ENCODE results near the gene KDM5A.
"Not testable (repeated sequence)": the region's sequence is repeated elsewhere in the genome, so short reads cannot be mapped to it uniquely, and the experiment has no call there.

The KDM5A gene

GRCh38 chr12:389142-390096 is at the start of gene KDM5A:
KDM5A (minus strand) TSS chr12:389320; CDS start chr12:389091, 229 bp downstream.
- DNase-seq (ENCODE audit: low read depth in 3 of 3, low spot score in 1 of 3), result peak; percentile 71 to 79 (median 73)

DNA sequence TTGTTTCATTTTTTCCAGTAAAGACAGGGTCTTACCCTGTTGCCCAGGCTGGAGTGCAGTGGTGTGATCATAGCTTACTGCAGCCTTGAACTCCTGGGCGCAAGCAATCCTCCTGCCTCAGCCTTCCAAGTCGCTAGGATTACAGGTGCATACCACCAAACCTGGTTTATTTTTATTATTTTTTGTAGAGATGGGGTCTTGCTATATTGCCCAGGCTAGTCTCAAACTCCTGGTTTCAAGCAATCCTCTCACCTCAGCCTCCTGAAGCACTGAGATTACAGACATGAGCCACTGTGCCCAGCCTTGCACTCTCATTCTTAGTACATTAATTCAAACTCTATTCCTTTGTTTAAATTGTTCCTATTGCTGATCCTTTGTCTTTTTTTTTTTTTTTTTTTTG is 46.6 kb upstream of the KDM5A start:
- DNase-seq (ENCODE audit: low read depth in 3 of 3, low spot score in 1 of 3), result not testable (repeated sequence)

DNA sequence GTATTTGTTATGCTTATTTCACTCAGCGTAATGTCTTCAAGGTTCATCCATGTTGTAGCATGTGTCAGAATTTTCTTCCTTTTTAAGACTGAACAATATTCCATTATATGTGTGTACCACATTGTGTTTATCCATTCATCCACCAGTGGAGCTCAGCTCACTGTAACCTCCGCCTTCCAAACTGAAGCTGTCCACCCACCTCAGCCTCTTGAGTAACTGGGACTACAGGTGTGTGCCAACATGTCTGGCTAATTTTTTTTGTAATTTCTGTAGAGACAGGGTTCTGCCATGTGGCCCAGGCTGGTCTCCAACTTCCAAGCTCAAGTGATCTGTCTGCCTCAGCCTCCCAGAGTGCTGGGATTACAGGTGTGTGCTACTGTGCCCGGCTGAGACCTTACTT is 33.4 kb upstream of the KDM5A start:
- no peak for DNase-seq (ENCODE audit: low read depth in 3 of 3, low spot score in 1 of 3)

DNA sequence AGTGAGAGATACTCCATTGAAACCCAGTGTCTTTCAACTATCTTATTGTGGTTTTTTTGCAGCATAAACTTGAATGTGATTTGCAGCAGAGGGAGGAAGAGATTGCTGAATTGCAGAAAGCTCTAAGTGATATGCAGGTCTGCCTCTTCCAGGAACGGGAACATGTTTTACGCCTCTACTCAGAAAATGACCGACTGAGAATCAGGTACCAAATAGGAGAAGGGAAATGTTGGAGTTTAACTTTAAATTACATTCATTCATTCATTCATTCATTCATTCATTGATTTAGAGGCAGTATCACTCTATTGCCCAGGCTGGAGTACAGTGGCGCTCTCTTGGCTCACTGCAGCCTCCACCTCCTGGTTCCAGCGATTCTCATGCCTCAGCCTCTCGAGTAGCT is 29.3 kb upstream of the KDM5A start:
- no peak for DNase-seq (ENCODE audit: low read depth in 3 of 3, low spot score in 1 of 3)

- no peak for DNase-seq (ENCODE audit: low read depth in 3 of 3, low spot score in 1 of 3)
Measured at GRCh38 chr12:414859-415258, 25.7 kb upstream of the KDM5A start.

- DNase-seq (ENCODE audit: low read depth in 3 of 3, low spot score in 1 of 3), result no peak
Measured at GRCh38 chr12:402029-402389, 12.9 kb upstream of the KDM5A start.

DNA sequence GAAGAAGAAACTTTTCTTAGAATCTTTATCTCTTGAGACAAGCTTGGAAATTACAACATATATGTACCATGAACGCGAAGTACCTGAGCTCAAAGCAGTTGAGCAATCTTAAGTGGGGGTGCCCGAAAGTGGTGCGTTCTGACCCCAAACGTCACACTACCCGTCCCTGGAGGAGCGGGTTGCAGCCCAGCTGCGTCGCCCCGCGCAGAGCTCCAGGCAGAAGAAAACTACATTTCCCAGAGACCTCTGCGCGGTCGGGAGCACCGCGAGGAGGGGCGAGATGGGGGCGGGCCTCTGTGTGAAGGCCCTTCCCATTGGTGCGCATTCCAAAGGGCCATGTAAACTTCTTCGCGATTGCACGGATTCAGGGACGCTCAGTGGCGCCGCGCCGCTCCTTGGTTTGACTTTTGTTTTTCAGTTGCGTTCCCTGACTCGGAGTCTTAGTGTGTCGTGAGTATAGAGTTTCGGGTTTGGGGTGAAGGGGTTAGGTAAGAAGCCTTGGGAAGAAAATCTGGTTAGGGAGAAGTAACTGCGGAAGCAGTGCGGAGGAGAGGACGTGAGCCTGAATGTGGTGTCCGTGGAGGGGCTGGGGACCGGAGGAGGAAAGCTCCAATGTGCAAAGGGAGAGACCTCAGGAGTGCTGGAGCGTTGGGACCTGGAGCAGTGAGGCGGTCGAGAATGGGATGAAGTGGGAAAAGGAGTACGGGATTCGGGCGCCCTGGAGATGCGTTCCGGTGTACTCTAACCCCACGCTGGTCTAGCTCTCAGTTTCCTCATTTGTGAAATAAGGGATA is 12.3 kb upstream of the KDM5A start, which contains the start of gene CCDC77:
CCDC77 (plus strand) TSS at position 410 of the 794 bp plus-strand sequence. CDS start 7,740 bp downstream, outside the sequence.
- peak; percentile 77 to 91 (median 88) for DNase-seq (ENCODE audit: low read depth in 3 of 3, low spot score in 1 of 3)

GRCh38 chr12:400828-401227 is 11.7 kb upstream of the KDM5A start:
- DNase-seq (ENCODE audit: low read depth in 3 of 3, low spot score in 1 of 3), result no peak

- peak in 2 of 3 donors; percentile 3 to 8 for DNase-seq (ENCODE audit: low read depth in 3 of 3, low spot score in 1 of 3)
Measured at GRCh38 chr12:388541-389141, 479 bp downstream of the KDM5A start.

GRCh38 chr12:388012-388411 is 1.1 kb downstream of the KDM5A start:
- DNase-seq (ENCODE audit: low read depth in 3 of 3, low spot score in 1 of 3), result no peak

GRCh38 chr12:386651-387050 is 2.5 kb downstream of the KDM5A start:
- DNase-seq (ENCODE audit: low read depth in 3 of 3, low spot score in 1 of 3), result no peak

DNA sequence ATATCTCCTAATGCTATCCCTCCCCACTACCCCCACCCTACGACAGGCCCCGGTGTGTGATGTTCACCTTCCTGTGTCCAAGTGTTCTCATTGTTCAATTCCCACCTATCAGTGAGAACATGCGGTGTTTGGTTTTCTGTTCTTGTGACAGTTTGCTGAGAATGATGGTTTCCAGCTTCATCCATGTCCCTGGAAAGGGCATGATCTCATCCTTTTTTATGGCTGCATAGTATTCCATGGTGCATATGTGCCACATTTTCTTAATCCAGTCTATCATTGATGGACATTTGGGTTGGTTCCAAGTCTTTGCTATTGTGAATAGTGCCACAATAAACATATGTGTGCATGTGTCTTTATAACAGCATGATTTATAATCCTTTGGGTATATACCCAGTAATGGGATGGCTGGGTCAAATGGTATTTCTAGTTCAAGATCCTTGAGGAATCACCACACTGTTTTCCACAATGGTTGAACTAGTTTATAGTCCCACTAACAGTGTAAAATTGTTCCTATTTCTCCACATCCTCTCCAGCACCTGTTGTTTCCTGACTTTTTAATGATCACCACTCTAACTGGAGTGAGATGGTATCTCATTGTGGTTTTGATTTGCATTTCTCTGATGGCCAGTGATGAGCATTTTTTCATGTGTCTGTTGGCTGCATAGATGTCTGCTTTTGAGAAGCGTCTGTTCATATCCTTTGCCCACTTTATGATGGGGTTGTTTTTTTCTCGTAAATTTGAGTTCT is 18.2 kb downstream of the KDM5A start:
- DNase-seq (ENCODE audit: low read depth in 3 of 3, low spot score in 1 of 3), result not testable (repeated sequence)

- DNase-seq (ENCODE audit: low read depth in 3 of 3, low spot score in 1 of 3), result no peak
Measured at GRCh38 chr12:367972-368371, 21.1 kb downstream of the KDM5A start.

GRCh38 chr12:366820-367219 is 22.3 kb downstream of the KDM5A start:
- no peak for DNase-seq (ENCODE audit: low read depth in 3 of 3, low spot score in 1 of 3)

DNA sequence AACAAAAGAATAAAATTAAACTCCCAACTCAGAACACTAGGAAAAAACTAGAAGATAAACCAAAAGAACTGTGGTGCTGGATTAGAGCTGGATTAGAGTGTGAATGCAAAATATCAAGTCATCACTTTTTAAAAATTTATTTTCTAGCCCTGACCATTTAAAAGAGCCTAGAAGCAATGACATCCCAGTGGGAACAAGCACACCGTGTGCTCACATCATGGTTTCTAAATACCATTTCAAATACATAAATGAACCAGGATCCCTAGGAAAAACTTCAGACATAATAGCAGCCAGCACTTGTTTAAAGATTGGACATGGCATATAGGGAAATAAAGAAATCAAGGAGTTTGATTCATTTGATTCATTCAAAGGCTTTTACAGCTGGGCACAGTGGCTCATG is 30.0 kb downstream of the KDM5A start:
- no peak for DNase-seq (ENCODE audit: low read depth in 3 of 3, low spot score in 1 of 3)

DNA sequence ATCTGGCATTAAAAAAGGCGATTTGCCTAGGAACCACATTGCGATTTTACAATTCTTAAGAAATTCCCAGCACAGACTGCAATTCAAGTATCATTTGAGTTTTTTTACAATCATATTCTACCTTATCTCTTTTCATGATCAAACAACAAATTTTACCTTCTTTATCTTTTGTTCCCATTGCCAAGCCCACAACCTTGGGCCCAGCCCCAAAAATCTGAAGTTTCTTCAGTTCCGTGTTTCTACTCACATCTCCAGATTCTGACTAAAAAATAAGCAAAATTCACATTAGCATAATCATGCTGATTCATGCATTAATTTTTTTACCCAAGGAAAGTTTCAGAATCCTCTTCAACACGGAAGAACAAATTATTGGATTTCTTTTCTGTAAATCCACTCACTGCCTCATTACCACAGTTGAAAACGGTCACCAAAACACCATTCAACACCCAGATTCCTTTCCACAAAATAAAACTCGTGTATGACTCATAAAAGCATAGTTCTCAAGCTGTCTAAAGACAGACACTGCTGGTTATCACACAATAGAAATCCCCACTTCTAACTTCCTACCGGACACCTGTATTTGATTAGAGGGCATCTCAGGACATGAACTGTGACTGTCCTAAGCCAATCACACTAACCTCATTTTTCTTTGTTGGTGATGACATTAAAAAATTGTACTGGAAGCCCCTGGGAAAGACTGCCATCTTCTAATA is 32.7 kb downstream of the KDM5A start:
- DNase-seq (ENCODE audit: low read depth in 3 of 3, low spot score in 1 of 3), result no peak

DNA sequence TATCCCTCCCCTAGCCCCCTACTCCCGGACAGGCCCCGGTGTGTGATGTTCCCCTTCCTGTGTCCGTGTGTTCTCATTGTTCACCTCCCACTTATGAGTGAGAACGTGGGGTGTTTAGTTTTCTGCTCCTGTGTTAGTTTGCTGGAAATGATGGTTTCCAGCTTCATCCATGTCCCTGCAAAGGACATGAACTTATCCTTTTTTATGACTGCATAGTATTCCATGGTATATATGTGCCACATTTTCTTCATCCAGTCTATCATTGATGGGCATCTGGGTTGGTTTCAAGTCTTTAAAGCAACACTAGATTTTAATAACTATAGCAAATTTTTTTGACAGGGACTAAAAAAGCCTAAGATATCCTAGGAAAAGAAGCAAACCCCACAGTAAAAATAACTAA is 37.9 kb downstream of the KDM5A start:
- DNase-seq (ENCODE audit: low read depth in 3 of 3, low spot score in 1 of 3), result not testable (repeated sequence)

DNA sequence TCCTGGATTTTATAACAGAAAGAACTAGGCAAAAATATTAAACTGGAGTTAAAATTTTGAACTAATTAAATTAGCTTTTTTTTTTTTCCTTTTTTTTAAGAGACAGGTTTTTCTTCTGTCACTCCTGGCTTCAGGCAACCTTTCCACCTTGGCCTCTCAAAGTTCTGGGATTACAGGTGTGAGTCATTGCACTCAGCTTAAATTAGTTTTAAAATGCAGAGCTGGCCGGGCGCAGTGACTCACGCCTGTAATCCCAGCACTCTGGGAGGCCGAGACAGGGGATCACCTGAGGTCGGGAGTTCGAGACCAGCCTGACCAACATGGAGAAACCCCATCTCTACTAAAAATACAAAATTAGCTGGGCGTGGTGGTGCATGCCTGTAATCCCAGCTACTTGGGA is 39.5 kb downstream of the KDM5A start:
- not testable (repeated sequence) for DNase-seq (ENCODE audit: low read depth in 3 of 3, low spot score in 1 of 3)

DNA sequence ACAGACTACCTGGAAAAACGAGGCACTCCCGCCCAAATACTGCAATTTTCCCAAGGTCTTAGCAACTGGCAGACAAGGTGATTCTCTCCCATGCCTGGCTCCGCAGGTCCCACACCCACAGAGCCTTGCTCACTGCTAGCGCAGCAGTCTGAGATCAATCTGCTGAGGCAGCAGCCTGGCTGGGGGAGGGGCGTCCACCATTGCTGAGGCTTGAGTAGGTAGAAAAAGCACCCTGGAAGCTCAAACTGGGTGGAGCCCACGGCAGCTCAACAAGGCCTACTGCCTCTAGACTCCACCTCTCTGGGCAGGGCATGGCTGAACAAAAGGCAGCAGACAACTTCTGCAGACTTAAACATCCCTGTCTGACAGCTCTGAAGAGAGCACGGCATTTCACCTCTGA is 46.1 kb downstream of the KDM5A start:
- not testable (repeated sequence) for DNase-seq (ENCODE audit: low read depth in 3 of 3, low spot score in 1 of 3)

DNA sequence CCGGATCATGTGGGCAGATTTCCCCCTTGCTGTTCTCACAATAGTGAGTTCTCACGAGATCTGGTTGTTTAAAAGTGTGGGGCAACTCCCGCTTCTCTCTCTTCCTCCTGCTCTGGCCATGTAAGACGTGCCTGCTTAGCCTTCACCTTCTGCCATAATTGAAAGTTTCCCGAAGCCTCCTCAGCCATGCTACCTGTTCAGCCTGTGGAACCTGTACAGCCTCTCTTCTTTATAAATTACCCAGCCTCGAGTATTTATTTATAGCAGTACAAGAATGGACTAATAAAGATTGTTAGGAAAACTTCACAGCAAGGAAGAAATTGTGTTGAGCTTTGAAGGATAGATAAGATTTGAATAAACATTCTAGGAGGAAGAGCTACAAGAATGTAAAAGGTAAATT is 52.1 kb downstream of the KDM5A start:
- DNase-seq (ENCODE audit: low read depth in 3 of 3, low spot score in 1 of 3), result no peak

Measured in stimulated activated CD4-positive, alpha-beta T cell treated with anti-CD3 and anti-CD28 coated beads, TNF-alpha, amount 100 ng/mL, for 1 hour (primary cell).